Thyroid gland (tissue), 4 donors: ENCODE measurements around the gene RAI2. TPM values are rescaled to one million over a fixed set of nuclear protein-coding genes. Genes with fewer than 3 reads are reported as not detected.

Source experiments
- DNase-seq, 2 donors: peaks; one replicate each; pipeline ENCODE4 v3.0.0-alpha.2; 2019
- H3K27ac ChIP-seq, 3 donors: fragments of 200-600 bp; sonication (generic); 1 replicate in 2 of 3; 2 replicates in 1 of 3; pipeline ENCODE4 v1.5.1; 2016 to 2019; ENCODE audit warnings: mild to moderate bottlenecking in 1 of 3, moderate library complexity in 1 of 3
- H3K27me3 ChIP-seq: fragments of 200-600 bp; sonication (generic); one replicate; pipeline ENCODE4 v1.5.1; 2019
- H3K36me3 ChIP-seq, 2 donors: fragments of 200-600 bp; sonication (generic); one replicate each; pipeline ENCODE4 v1.5.1; 2016 to 2019
- H3K4me1 ChIP-seq, 2 donors: fragments of 200-600 bp; sonication (generic); one replicate each; pipeline ENCODE4 v1.5.1; 2017 to 2019
- H3K4me3 ChIP-seq, 3 donors: fragments of 200-600 bp; sonication (generic); replicated peaks in 1 of 3; 1 replicate in 2 of 3; 2 replicates in 1 of 3; pipeline ENCODE4 v1.5.1; 2016; ENCODE audit warnings: mild to moderate bottlenecking in 1 of 3
- H3K9me3 ChIP-seq: fragments of 200-600 bp; sonication (generic); one replicate; pipeline ENCODE4 v1.5.1; 2017
- POLR2A ChIP-seq, 2 donors: fragments of 450-650 bp; IDR thresholded peaks; one replicate each; pipeline ENCODE4 v1.6.1; 2017; ENCODE audit warnings: antibody characterized with exemption in 2 of 2, mild to moderate bottlenecking in 2 of 2, moderate library complexity in 1 of 2
- WGBS, 2 donors: methylation state at CpG; one replicate each; pipeline ENCODE4 v1.1.5; 2017; 5-methylcytosine and 5-hydroxymethylcytosine counted together
- intact Hi-C: fragments of 100-400 bp; cut with DNase I; formaldehyde crosslinking; loops from one replicate; pipeline ENCODE4 v1.15.1; 2023
- total RNA-seq, 4 donors: library from RNA; depleted of rRNA; stranded (reverse); fragments of >200 nt; gene quantifications; one replicate each; pipeline ENCODE4 v1.2.3, GENCODE V29; 2016
- TF ChIP-seq, protein P1 (sequence below), 6 experiments: fragments of 200-600 bp in 3 of 6; fragments of 450-650 bp in 3 of 6; sonication (generic) in 3 of 6; IDR thresholded peaks; one replicate each; pipeline ENCODE4 v1.5.1; 2016 to 2019; ENCODE audit warnings: antibody characterized with exemption in 6 of 6, mild to moderate bottlenecking in 2 of 6, inconsistent platforms in 1 of 6, moderate library complexity in 1 of 6

RAI2 gene
- total RNA-seq, 4 donors from 2014 or later, result 12.1 to 18.9 (median 12.8) TPM

DNA sequence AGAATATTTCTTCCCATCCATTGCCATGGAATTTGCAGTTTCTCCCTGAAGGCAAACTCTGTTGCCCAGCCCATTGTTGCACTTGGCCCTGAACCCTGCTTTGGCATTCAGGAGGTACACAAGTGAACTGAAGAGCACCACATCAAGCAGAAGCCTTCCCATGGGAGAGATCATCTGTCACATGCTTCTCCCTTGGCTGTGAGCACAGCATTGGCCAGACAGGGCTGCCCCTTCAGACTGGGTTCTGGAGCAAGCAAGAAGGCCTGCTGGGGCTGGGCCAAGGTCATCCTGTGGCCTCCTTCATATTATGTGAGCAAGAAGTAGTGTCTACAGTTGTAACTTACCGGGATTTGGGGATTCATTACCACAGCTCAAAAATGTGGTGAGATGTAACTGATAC is 101.1 kb downstream of the RAI2 start:
- Histone ChIP-seq H3K27me3 (no peaks in the 10 kb centered on the region), H3K4me1 (no peaks in the 10 kb centered on the region), H3K9me3 (no peaks in the 10 kb centered on the region), H3K27ac (no peak overlapping the region), H3K4me3 (no peak overlapping the region), H3K36me3 (no peaks in the 10 kb centered on the region)
- 85 to 100% methylated on average over 1 of the region's 1 CpG for WGBS, 2 donors
- no peak for DNase-seq
- intact Hi-C loops, result no loop called here
- TF ChIP-seq, protein P1, sequence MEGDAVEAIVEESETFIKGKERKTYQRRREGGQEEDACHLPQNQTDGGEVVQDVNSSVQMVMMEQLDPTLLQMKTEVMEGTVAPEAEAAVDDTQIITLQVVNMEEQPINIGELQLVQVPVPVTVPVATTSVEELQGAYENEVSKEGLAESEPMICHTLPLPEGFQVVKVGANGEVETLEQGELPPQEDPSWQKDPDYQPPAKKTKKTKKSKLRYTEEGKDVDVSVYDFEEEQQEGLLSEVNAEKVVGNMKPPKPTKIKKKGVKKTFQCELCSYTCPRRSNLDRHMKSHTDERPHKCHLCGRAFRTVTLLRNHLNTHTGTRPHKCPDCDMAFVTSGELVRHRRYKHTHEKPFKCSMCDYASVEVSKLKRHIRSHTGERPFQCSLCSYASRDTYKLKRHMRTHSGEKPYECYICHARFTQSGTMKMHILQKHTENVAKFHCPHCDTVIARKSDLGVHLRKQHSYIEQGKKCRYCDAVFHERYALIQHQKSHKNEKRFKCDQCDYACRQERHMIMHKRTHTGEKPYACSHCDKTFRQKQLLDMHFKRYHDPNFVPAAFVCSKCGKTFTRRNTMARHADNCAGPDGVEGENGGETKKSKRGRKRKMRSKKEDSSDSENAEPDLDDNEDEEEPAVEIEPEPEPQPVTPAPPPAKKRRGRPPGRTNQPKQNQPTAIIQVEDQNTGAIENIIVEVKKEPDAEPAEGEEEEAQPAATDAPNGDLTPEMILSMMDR (IDR thresholded peaks at IDR 0.05), result no peak
- TF ChIP-seq POLR2A (IDR thresholded peaks at IDR 0.05), result no peak

DNA sequence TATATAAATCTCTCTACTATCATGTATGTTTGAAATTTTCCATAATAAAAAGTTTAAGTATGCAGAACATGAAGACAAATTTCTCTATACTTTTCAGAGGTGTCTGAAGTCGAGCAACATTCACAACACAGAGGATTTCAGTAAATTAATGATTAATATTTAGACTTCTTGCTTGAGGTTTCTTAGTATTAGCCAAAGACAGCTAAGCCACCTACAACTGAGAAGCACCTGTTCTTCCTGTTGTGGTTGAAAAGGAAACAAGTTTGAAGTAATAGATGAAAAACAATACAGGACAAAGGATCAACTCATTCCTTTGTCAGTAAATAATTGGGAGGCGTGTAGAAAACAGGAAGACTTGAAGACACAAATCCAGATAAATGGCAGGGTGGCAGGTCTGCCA is 102.7 kb downstream of the RAI2 start:
- H3K4me3 ChIP-seq, result no peak overlapping the region
- WGBS, 2 donors, result 80 to 93% methylated on average over 2 of the region's 2 CpGs
- no peak overlapping the region for H3K27ac ChIP-seq
- no peak for TF ChIP-seq POLR2A (IDR thresholded peaks at IDR 0.05)
- TF ChIP-seq, protein P1 (IDR thresholded peaks at IDR 0.05), result no peak
- no peaks in the 10 kb centered on the region for H3K27me3 ChIP-seq
- H3K36me3 ChIP-seq, result no peaks in the 10 kb centered on the region
- H3K4me1 ChIP-seq, result no peaks in the 10 kb centered on the region
- DNase-seq, result no peak
- H3K9me3 ChIP-seq, result no peaks in the 10 kb centered on the region
- intact Hi-C loops, result no loop called here

- Histone ChIP-seq H3K9me3 (no peaks in the 10 kb centered on the region), H3K4me3 (no peak overlapping the region), H3K36me3 (peaks cover 3 to 7% of the 10 kb centered on the region in 2 donors), H3K27me3 (no peaks in the 10 kb centered on the region), H3K4me1 (no peaks in the 10 kb centered on the region), H3K27ac (no peak overlapping the region)
- WGBS, 2 donors, result 92 to 100% methylated on average over 3 of the region's 3 CpGs
- TF ChIP-seq, protein P1 (IDR thresholded peaks at IDR 0.05), result no peak
- TF ChIP-seq POLR2A (IDR thresholded peaks at IDR 0.05), result no peak
- intact Hi-C loops, result no loop called here
- DNase-seq, result no peak
These were observed 110.7 kb downstream of the RAI2 start for GRCh38 chrX:17750436-17750835.

Other genes with a start within 250 kb of the RAI2 start
- 10 to 100 TPM in 2 of 4 donors, 1 to 10 TPM in 2; 5.0 to 13.0 (median 8.6) TPM for gene SCML1, start 123.8 kb downstream of the RAI2 start, total RNA-seq